Neural progenitor cell (in vitro differentiated cells): ENCODE results near the gene TRIL. TPM values are rescaled to one million over a fixed set of nuclear protein-coding genes. Genes with fewer than 3 reads are reported as not detected.

Source experiments
- DNase-seq: peaks from one replicate; pipeline ENCODE4 v3.0.0-alpha.2; 2016; ENCODE audit warnings: low spot score
- H2AFZ ChIP-seq: fragments of 200-600 bp; sonication (generic); replicated peaks from 2 replicates; pipeline ENCODE4 v1.6.1; 2016; ENCODE audit warnings: antibody characterized with exemption
- H3F3A ChIP-seq: fragments of 200-600 bp; sonication (generic); 2 replicates; pipeline ENCODE4 v1.6.1; 2016; ENCODE audit warnings: antibody characterized with exemption, low read depth
- H3K27ac ChIP-seq: fragments of 200-600 bp; sonication (generic); 2 replicates; pipeline ENCODE4 v1.5.1; 2016; ENCODE audit warnings: mild to moderate bottlenecking
- H3K27me3 ChIP-seq: fragments of 200-600 bp; sonication (generic); 2 replicates; pipeline ENCODE4 v1.6.1; 2016; ENCODE audit warnings: mild to moderate bottlenecking, moderate library complexity
- H3K36me3 ChIP-seq: fragments of 200-600 bp; sonication (generic); 2 replicates; pipeline ENCODE4 v1.5.1; 2016
- H3K4me1 ChIP-seq: fragments of 200-600 bp; sonication (generic); 2 replicates; pipeline ENCODE4 v1.6.1; 2016; ENCODE audit warnings: mixed run types
- H3K4me2 ChIP-seq: fragments of 200-600 bp; sonication (generic); 2 replicates; pipeline ENCODE4 v1.6.1; 2016
- H3K4me3 ChIP-seq: fragments of 200-600 bp; sonication (generic); 2 replicates; pipeline ENCODE4 v1.5.1; 2016
- H3K79me2 ChIP-seq: fragments of 200-600 bp; sonication (generic); 2 replicates; pipeline ENCODE4 v1.6.1; 2016; ENCODE audit warnings: low read depth
- H3K9ac ChIP-seq: fragments of 200-600 bp; sonication (generic); 2 replicates; pipeline ENCODE4 v1.6.1; 2016
- H3K9me3 ChIP-seq: fragments of 200-600 bp; sonication (generic); 2 replicates; pipeline ENCODE4 v1.5.1; 2016; ENCODE audit warnings: low read depth
- H4K20me1 ChIP-seq: fragments of 200-600 bp; sonication (generic); 2 replicates; pipeline ENCODE4 v1.6.1; 2016; ENCODE audit warnings: low read depth
- H3K27ac Mint-ChIP-seq: 3 replicates; pipeline ENCODE4 v1.8.0; 2021; ENCODE audit warnings: mixed read lengths
- H3K27me3 Mint-ChIP-seq: 2 replicates; pipeline ENCODE4 v1.8.0; 2022; ENCODE audit warnings: low read depth, mild to moderate bottlenecking, inconsistent platforms, moderate library complexity, mixed read lengths; ENCODE audit not compliant: insufficient read depth
- H3K36me3 Mint-ChIP-seq: 3 replicates; pipeline ENCODE4 v1.8.0; 2021; ENCODE audit warnings: mixed read lengths
- H3K4me1 Mint-ChIP-seq: 3 replicates; pipeline ENCODE4 v1.8.0; 2021; ENCODE audit warnings: mixed read lengths
- H3K4me3 Mint-ChIP-seq: 3 replicates; pipeline ENCODE4 v1.8.0; 2021; ENCODE audit warnings: mild to moderate bottlenecking, moderate library complexity, mixed read lengths
- H3K9me3 Mint-ChIP-seq: 3 replicates; pipeline ENCODE4 v1.8.0; 2020; ENCODE audit warnings: mixed read lengths
- EZH2 ChIP-seq: fragments of 200-600 bp; sonication (generic); IDR thresholded peaks from 2 replicates; pipeline ENCODE4 v1.6.1; 2017; ENCODE audit warnings: antibody characterized with exemption, mild to moderate bottlenecking, moderate library complexity
- EZH2phosphoT487 ChIP-seq: fragments of 200-600 bp; sonication (generic); IDR thresholded peaks from 2 replicates; pipeline ENCODE4 v1.6.1; 2017; ENCODE audit warnings: antibody characterized with exemption
- total RNA-seq: library from RNA; depleted of rRNA; stranded (reverse); fragments of >200 nt; gene quantifications from 2 replicates; pipeline ENCODE4 v1.2.3, GENCODE V29; 2015; ENCODE audit warnings: low replicate concordance
- TF ChIP-seq, protein P1 (sequence below): fragments of 200-600 bp; sonication (generic); IDR thresholded peaks from 2 replicates; pipeline ENCODE4 v1.5.1; 2017; ENCODE audit warnings: antibody characterized with exemption, mild to moderate bottlenecking

The TRIL gene
- total RNA-seq, 1 donor from 2014 or later: 8.5 TPM

DNA sequence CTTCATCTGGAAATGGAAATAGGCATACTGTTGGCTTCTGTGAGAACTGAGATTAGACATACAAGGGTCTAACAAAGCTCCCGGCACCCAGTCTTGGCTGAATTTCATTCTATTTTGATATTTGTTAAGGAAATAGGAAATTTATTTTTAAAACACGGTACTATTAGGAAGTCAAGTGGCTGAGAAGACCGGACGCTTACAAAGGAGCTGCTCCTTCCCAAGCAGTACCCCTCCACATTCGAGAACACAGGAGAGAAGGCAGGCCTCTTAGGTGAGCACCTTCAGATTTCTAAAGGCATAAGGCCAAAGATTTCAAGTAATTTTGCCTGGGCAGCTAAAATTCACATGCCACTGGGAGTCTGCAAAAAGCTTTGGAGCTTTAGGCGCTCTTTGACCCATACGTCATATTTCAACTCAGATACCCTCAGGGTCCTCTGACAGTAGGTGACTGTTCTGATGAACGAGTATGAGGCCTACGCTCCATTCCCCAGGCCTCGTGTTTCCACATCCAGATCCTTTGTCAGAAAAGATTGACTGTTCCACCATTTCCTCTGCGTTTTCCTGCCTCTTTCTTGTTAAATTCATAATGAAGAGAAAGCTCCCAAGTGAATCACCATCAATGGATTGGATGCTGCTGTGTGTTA lies 17.3 kb downstream of the TRIL start:
- Histone ChIP-seq H3K27me3 (no peaks in the 10 kb centered on the region), H3K27ac (no peak overlapping the region), H3K4me3 (no peak overlapping the region), H3K9me3 (no peaks in the 10 kb centered on the region), H3K4me2 (no peak overlapping the region), H4K20me1 (no peaks in the 10 kb centered on the region), H2AFZ (peak overlapping the region; percentile 5), H3K9ac (no peak overlapping the region), H3F3A (no peaks in the 10 kb centered on the region), H3K4me1 (no peaks in the 10 kb centered on the region), H3K36me3 (no peaks in the 10 kb centered on the region), H3K79me2 (no peaks in the 10 kb centered on the region)
- peaks cover 6% of the 10 kb centered on the region for H3K27me3 Mint-ChIP-seq
- H3K36me3 Mint-ChIP-seq: no peaks in the 10 kb centered on the region
- peaks cover 4% of the 10 kb centered on the region for H3K9me3 Mint-ChIP-seq
- TF ChIP-seq, protein P1, sequence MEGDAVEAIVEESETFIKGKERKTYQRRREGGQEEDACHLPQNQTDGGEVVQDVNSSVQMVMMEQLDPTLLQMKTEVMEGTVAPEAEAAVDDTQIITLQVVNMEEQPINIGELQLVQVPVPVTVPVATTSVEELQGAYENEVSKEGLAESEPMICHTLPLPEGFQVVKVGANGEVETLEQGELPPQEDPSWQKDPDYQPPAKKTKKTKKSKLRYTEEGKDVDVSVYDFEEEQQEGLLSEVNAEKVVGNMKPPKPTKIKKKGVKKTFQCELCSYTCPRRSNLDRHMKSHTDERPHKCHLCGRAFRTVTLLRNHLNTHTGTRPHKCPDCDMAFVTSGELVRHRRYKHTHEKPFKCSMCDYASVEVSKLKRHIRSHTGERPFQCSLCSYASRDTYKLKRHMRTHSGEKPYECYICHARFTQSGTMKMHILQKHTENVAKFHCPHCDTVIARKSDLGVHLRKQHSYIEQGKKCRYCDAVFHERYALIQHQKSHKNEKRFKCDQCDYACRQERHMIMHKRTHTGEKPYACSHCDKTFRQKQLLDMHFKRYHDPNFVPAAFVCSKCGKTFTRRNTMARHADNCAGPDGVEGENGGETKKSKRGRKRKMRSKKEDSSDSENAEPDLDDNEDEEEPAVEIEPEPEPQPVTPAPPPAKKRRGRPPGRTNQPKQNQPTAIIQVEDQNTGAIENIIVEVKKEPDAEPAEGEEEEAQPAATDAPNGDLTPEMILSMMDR: no peak
- TF ChIP-seq EZH2: no peak
- peak overlapping the region; percentile 3 for H3K27ac Mint-ChIP-seq
- DNase-seq: no peak
- H3K4me3 Mint-ChIP-seq: no peak overlapping the region
- peaks cover 42% of the 10 kb centered on the region for H3K4me1 Mint-ChIP-seq

DNA sequence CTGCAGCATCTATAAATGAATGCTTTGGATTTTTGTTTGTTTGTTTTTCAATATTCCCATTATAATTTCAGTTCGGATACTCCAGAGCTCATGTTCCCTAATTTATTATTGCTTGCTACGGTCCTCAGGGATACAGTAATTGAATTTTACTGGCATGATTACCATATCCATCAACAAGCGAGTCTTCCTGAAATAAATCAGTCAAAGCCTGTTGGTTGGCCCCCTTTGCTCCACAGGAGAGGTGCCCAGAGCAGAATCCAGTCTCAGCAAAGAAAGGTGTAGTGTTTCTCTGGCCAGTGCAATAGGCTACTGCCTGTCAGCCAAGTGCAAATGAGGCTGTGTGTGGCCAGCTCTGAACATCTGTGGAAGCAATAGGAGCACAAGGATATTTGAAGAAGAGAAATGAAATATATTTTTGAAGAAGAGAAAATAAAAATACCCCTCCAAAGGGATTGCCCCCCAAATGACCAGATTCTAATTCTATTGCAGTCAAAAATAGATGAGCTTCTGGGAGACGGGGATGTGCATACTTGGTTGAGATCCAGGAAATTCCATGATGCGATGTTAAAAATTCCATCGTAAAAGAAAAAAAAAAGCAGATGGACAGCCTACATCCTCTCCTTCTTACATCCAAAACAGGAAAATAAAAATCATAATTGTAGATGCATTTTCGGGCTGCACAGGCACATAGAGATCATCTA lies 18.1 kb downstream of the TRIL start:
- H3K27me3 ChIP-seq: no peaks in the 10 kb centered on the region
- Mint-ChIP-seq H3K9me3 (peaks cover 4% of the 10 kb centered on the region), H3K27ac (no peak overlapping the region), H3K27me3 (peaks cover 6% of the 10 kb centered on the region), H3K4me3 (no peak overlapping the region), H3K36me3 (no peaks in the 10 kb centered on the region), H3K4me1 (peaks cover 47% of the 10 kb centered on the region)
- no peaks in the 10 kb centered on the region for H3F3A ChIP-seq
- H3K4me1 ChIP-seq: no peaks in the 10 kb centered on the region
- TF ChIP-seq EZH2 (no peak), EZH2phosphoT487 (no peak)
- TF ChIP-seq, protein P1: no peak
- no peaks in the 10 kb centered on the region for H4K20me1 ChIP-seq
- H3K36me3 ChIP-seq: no peaks in the 10 kb centered on the region
- no peak for DNase-seq
- no peak overlapping the region for H3K4me2 ChIP-seq
- H3K27ac ChIP-seq: no peak overlapping the region
- no peak overlapping the region for H3K9ac ChIP-seq
- H3K9me3 ChIP-seq: no peaks in the 10 kb centered on the region
- H3K79me2 ChIP-seq: no peaks in the 10 kb centered on the region
- no peak overlapping the region for H2AFZ ChIP-seq
- no peak overlapping the region for H3K4me3 ChIP-seq

DNA sequence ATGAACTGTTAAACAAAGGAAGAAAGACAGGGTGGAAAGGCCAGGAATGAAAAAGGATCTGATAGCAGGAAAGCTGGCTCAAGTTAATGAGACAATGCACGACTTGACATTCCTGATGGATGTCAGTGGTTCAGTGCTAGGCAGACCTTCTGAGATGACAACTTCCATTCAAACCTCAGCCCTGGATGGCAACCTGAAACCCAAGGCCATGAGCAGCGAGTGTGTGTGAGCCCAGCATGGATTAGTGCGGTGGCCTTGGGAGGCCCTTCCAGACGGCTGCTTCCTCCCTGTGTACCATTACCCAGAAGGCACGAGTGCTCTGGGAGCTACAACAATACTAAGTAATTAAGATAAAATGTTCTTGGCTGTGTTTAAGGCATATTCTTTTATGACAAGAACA lies 18.8 kb downstream of the TRIL start:
- no peaks in the 10 kb centered on the region for H3K36me3 ChIP-seq
- H3K36me3 Mint-ChIP-seq: no peaks in the 10 kb centered on the region
- H3K27me3 Mint-ChIP-seq: peaks cover 6% of the 10 kb centered on the region
- DNase-seq: no peak
- no peaks in the 10 kb centered on the region for H3K4me1 ChIP-seq
- no peak overlapping the region for H3K4me3 ChIP-seq
- peaks cover 10% of the 10 kb centered on the region for H3K9me3 Mint-ChIP-seq
- H3K4me2 ChIP-seq: no peak overlapping the region
- no peaks in the 10 kb centered on the region for H3K79me2 ChIP-seq
- no peak for TF ChIP-seq EZH2
- TF ChIP-seq, protein P1: no peak
- no peak for TF ChIP-seq EZH2phosphoT487
- no peak overlapping the region for H3K9ac ChIP-seq
- H3K4me1 Mint-ChIP-seq: peaks cover 51% of the 10 kb centered on the region
- H3F3A ChIP-seq: no peaks in the 10 kb centered on the region
- no peak overlapping the region for H3K27ac ChIP-seq
- H3K4me3 Mint-ChIP-seq: no peak overlapping the region
- H4K20me1 ChIP-seq: no peaks in the 10 kb centered on the region
- no peaks in the 10 kb centered on the region for H3K27me3 ChIP-seq
- H3K9me3 ChIP-seq: no peaks in the 10 kb centered on the region
- H3K27ac Mint-ChIP-seq: peak overlapping the region; percentile 59
- no peak overlapping the region for H2AFZ ChIP-seq
